Spleen (tissue), 7 donors: ENCODE results near the gene GREB1L.

Source experiments
- POLR2A ChIP-seq, 3 donors: fragments of 450-650 bp; IDR thresholded peaks; one replicate each; pipeline ENCODE4 v1.5.1; 2017; ENCODE audit warnings: antibody characterized with exemption in 3 of 3, mild to moderate bottlenecking in 1 of 3
- TF ChIP-seq, protein P1 (sequence below), 11 experiments: fragments of 200-600 bp in 7 of 11; fragments of 450-650 bp in 4 of 11; sonication (generic) in 4 of 11; IDR thresholded peaks in 8 of 11; conservative IDR thresholded peaks in 3 of 11; 1 replicate in 7 of 11; 2 replicates in 4 of 11; pipeline versions ENCODE4 v1.4.0 to v1.8.0; 2016 to 2021; ENCODE audit warnings: antibody characterized with exemption in 11 of 11, inconsistent platforms in 4 of 11, mild to moderate bottlenecking in 1 of 11
- donor health status: DM: no; HTN: no; CAD: no; lungs with moderate emphysema.
- donor health status: DM: no; HTN: no; CAD: no.
- donor health status: DM: no; HTN: no; CAD: no.

DNA sequence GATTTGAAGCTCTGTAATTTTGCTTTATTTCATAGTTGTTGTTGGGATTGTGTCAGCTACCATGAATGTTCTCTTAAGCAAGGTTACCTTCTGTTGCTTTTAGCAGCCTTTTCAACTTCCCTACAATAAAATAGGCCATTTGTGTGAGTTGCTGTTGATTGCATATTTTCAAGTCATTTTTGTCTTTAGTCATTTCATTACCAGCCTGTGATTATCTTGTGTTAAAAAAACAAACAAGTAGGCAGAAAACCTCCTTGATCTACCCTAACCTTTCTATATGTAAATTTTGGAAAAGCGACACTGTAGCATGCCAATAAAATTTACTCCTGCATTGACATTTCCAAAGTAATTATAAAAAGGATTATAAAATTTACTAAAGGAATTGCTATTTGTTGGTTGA lies 19.3 kb downstream of the GREB1L start:
- TF ChIP-seq, protein P1, sequence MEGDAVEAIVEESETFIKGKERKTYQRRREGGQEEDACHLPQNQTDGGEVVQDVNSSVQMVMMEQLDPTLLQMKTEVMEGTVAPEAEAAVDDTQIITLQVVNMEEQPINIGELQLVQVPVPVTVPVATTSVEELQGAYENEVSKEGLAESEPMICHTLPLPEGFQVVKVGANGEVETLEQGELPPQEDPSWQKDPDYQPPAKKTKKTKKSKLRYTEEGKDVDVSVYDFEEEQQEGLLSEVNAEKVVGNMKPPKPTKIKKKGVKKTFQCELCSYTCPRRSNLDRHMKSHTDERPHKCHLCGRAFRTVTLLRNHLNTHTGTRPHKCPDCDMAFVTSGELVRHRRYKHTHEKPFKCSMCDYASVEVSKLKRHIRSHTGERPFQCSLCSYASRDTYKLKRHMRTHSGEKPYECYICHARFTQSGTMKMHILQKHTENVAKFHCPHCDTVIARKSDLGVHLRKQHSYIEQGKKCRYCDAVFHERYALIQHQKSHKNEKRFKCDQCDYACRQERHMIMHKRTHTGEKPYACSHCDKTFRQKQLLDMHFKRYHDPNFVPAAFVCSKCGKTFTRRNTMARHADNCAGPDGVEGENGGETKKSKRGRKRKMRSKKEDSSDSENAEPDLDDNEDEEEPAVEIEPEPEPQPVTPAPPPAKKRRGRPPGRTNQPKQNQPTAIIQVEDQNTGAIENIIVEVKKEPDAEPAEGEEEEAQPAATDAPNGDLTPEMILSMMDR (IDR thresholded peaks at IDR 0.05 in 8 of 11, conservative IDR thresholded peaks at IDR 0.05 in 3 of 11), result no peak
- no peak for TF ChIP-seq POLR2A (IDR thresholded peaks at IDR 0.05)
